ENCODE data around the gene NKX2-4. TPM values are rescaled to one million over a fixed set of nuclear protein-coding genes. Genes with fewer than 3 reads are reported as not detected.

The NKX2-4 gene
- total and polyA plus RNA-seq, 2 of the 4 experiments (the other 2 are of a cell fraction), result not detected

DNA sequence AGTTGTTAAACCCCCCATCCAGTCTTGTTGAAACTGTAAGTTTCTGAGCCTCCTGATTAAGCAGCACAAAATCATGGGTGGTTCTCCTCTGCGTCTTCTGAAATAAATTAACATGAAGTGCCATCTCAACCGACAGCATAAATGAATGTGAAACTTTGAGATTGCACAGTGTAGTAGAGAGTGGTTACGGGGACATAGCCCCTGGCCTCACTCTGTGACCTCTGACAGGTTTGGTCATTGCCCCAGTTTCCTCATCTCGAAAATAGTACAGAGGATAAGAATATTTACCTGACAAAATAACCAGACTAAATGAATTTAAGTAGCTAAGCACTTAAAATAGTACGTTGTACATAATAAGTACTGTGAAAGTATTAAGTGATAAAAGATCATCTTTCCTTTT is 19.1 kb downstream of the NKX2-4 start:
- H2BK15ac ChIP-seq (ENCODE audit: low read depth, low read length), result no peak overlapping the region
- no peak overlapping the region for H2BK120ac ChIP-seq (ENCODE audit: low read depth, low read length)
- ATAC-seq (ENCODE audit: low read depth) (no peak), DNase-seq (no peak)
- no peak overlapping the region for H3K56ac ChIP-seq (ENCODE audit: extremely low read depth, insufficient read depth, low read length)
- no CpG with 5 or more reads among the region's 5 CpGs for WGBS, 2 experiments (ENCODE audit: extremely low coverage in 2 of 2, insufficient read length in 1 of 2)
- no peak for TF ChIP-seq MAFK (IDR thresholded peaks at IDR 0.05; ENCODE audit: low read depth, low read length)
- no peak for TF ChIP-seq NFE2L2 (IDR thresholded peaks at IDR 0.05; ENCODE audit: low read depth, low read length)
- TF ChIP-seq FOS (IDR thresholded peaks at IDR 0.05; ENCODE audit: low read depth, low read length), result no peak
- no peak overlapping the region for H4K91ac ChIP-seq (ENCODE audit: insufficient read depth, low read depth, low read length)
- no peak overlapping the region for H2AK5ac ChIP-seq (ENCODE audit: low read depth, low read length)
- H2AK9ac ChIP-seq (replicated peaks; ENCODE audit: low read depth, low read length, poor library complexity), result no peak overlapping the region
- H2AFZ ChIP-seq (replicated peaks; ENCODE audit: low read length, poor library complexity), result no peak overlapping the region
- no peak overlapping the region for H3K4ac ChIP-seq (ENCODE audit: low read depth, low read length)
- ChIA-PET CTCF (no interaction called here), POLR2A (ENCODE audit: unreplicated experiment) (no interaction called here)
- no peak overlapping the region for H2BK20ac ChIP-seq (ENCODE audit: low read depth, low read length)
- no peaks in the 10 kb centered on the region for H3K9me3 ChIP-seq (ENCODE audit: control insufficient read depth, insufficient read depth, low read length)
- BruUV-seq (replicated peaks), result no TSS peak
- H3K14ac ChIP-seq (replicated peaks; ENCODE audit: low read depth, low read length), result no peak overlapping the region
- intact Hi-C loops (cut with micrococcal nuclease) (no loop called here), in situ Hi-C loops (cut with MboI; ENCODE audit: low sequenced_read_pairs) (no loop called here), dilution Hi-C loops (cut with HindIII; ENCODE audit: low sequenced_read_pairs, unreplicated experiment) (no loop called here)
- no peak overlapping the region for H4K8ac ChIP-seq (ENCODE audit: low read depth in 2 of 2, low read length in 2 of 2)
- H3K4me2 ChIP-seq (ENCODE audit: low read depth, low read length), result no peak overlapping the region
- H3K36me3 ChIP-seq (ENCODE audit: control insufficient read depth, insufficient read depth, low read length), result peaks cover 11% of the 10 kb centered on the region
- H3K4me3 ChIP-seq (ENCODE audit: insufficient read depth, low read depth, low read length), result no peak overlapping the region
- H3K4me1 ChIP-seq (ENCODE audit: control insufficient read depth, insufficient read depth, low read length), result 0 out of 2 replicates have a peak, but pooled peaks cover 2% of the 10 kb centered on the region
- no peak overlapping the region for H3K23ac ChIP-seq (ENCODE audit: low read depth, low read length)
- H4K20me1 ChIP-seq (ENCODE audit: insufficient read depth, low read length), result peaks cover 12% of the 10 kb centered on the region; the same call in 1 of the 2 replicates
- H3K27me3 ChIP-seq (ENCODE audit: control insufficient read depth, insufficient read depth, low read length), result no peaks in the 10 kb centered on the region
- H3K9ac ChIP-seq (ENCODE audit: low read depth, low read length), result no peak overlapping the region
- peaks cover 5% of the 10 kb centered on the region; the same call in 1 of the 2 replicates for H3K9me1 ChIP-seq (ENCODE audit: insufficient read depth, low read length)
- H3K27ac ChIP-seq (ENCODE audit: insufficient read depth, low read length), result no peak overlapping the region
- H3K79me1 ChIP-seq (ENCODE audit: low read depth in 1 of 2, low read length in 2 of 2), result peaks cover 16 to 37% of the 10 kb centered on the region in 2 experiments; a peak in 3 of 4 replicates
- H2BK5ac ChIP-seq (ENCODE audit: low read depth, low read length, poor library complexity, severe bottlenecking), result no peak overlapping the region
- no peak overlapping the region for H3K18ac ChIP-seq (ENCODE audit: low read depth, low read length)
- no peak overlapping the region for H4K5ac ChIP-seq (ENCODE audit: low read depth, low read length)

Data from IMR-90 (cell line).